ENCODE measurements around the gene COL9A1. TPM values are rescaled to one million over a fixed set of nuclear protein-coding genes. Genes with fewer than 3 reads are reported as not detected.

COL9A1 gene
- total and polyA plus RNA-seq, 2 experiments from 2014 or later = 1.6 to 2.3 TPM

- Histone ChIP-seq H3K4me3 (no peak overlapping the region), H3K9me2 (replicated peaks; ENCODE audit: insufficient read depth) (no peaks in the 10 kb centered on the region), H3K79me2 (no peaks in the 10 kb centered on the region), H3K27ac (no peak overlapping the region), H3K36me3 (replicated peaks; ENCODE audit: insufficient read depth, low read depth) (no peaks in the 10 kb centered on the region), H4K20me1 (ENCODE audit: insufficient read depth, poor library complexity, severe bottlenecking) (no peaks in the 10 kb centered on the region), H3K4me1 (ENCODE audit: insufficient read depth) (peaks cover 8% of the 10 kb centered on the region), H3K9me3 (ENCODE audit: low read depth) (no peaks in the 10 kb centered on the region), H2AFZ (no peak overlapping the region), H3K4me2 (no peak overlapping the region), H3K27me3 (peaks cover 61% of the 10 kb centered on the region)
- WGBS (ENCODE audit: low lambda C conversion rate, missing lambda C conversion rate) = 67% methylated on average over 15 of the region's 15 CpGs
- TF ChIP-seq EZH2 (IDR thresholded peaks at IDR 0.05; ENCODE audit: borderline replicate concordance) = no peak
- TF ChIP-seq EZH2phosphoT487 (IDR thresholded peaks at IDR 0.05; ENCODE audit: low read depth, severe bottlenecking, unreplicated experiment) = no peak
- no peak for TF ChIP-seq CTCF (IDR thresholded peaks at IDR 0.05; ENCODE audit: poor library complexity)
- peak; percentile 23 for DNase-seq (ENCODE audit: low spot score)
Observed at GRCh38 chr6:70280400-70280853, 22.5 kb downstream of the COL9A1 start.

DNA sequence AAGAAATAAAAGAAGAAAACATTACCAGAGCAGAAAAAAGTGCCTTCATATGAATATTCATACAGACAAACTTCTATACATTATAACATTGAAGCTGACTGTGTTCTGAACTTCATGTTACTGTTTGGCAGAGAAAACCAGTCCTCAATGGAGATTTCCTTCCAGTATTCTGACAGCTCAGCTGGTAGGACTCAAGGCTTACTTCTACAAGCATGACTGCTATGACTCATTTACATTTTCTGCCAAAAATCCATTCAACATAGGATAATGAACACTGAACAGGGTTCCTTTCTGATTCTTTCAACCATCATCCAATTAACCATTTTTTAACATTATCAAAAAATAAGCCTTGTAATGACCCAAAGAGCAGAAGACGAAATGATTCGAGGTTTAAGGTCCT lies 25.4 kb downstream of the COL9A1 start:
- TF ChIP-seq EZH2 (IDR thresholded peaks at IDR 0.05; ENCODE audit: borderline replicate concordance) (no peak), EZH2phosphoT487 (IDR thresholded peaks at IDR 0.05; ENCODE audit: low read depth, severe bottlenecking, unreplicated experiment) (no peak), CTCF (IDR thresholded peaks at IDR 0.05; ENCODE audit: poor library complexity) (no peak)
- Histone ChIP-seq H4K20me1 (ENCODE audit: insufficient read depth, poor library complexity, severe bottlenecking) (no peaks in the 10 kb centered on the region), H3K27ac (no peak overlapping the region), H3K4me1 (ENCODE audit: insufficient read depth) (peaks cover 6% of the 10 kb centered on the region), H3K36me3 (replicated peaks; ENCODE audit: insufficient read depth, low read depth) (no peaks in the 10 kb centered on the region), H3K9me2 (replicated peaks; ENCODE audit: insufficient read depth) (no peaks in the 10 kb centered on the region), H3K4me2 (no peak overlapping the region), H3K9me3 (ENCODE audit: low read depth) (no peaks in the 10 kb centered on the region), H3K79me2 (no peaks in the 10 kb centered on the region), H3K27me3 (peaks cover 32% of the 10 kb centered on the region), H2AFZ (no peak overlapping the region), H3K4me3 (no peak overlapping the region)
- peak; percentile 21 for DNase-seq (ENCODE audit: low spot score)
- WGBS (ENCODE audit: low lambda C conversion rate, missing lambda C conversion rate) = 83% methylated on average over 2 of the region's 2 CpGs

GRCh38 chr6:70274338-70274737 lies 28.5 kb downstream of the COL9A1 start:
- H3K27ac ChIP-seq = no peak overlapping the region
- peaks cover 4% of the 10 kb centered on the region for H3K4me1 ChIP-seq (ENCODE audit: insufficient read depth)
- no peak for TF ChIP-seq EZH2 (IDR thresholded peaks at IDR 0.05; ENCODE audit: borderline replicate concordance)
- TF ChIP-seq EZH2phosphoT487 (IDR thresholded peaks at IDR 0.05; ENCODE audit: low read depth, severe bottlenecking, unreplicated experiment) = no peak
- no peak for TF ChIP-seq CTCF (IDR thresholded peaks at IDR 0.05; ENCODE audit: poor library complexity)
- H3K27me3 ChIP-seq = peaks cover 4% of the 10 kb centered on the region
- H3K4me2 ChIP-seq = no peak overlapping the region
- H3K9me3 ChIP-seq (ENCODE audit: low read depth) = no peaks in the 10 kb centered on the region
- DNase-seq (ENCODE audit: low spot score) = no peak
- no peaks in the 10 kb centered on the region for H3K79me2 ChIP-seq
- 84% methylated on average over 4 of the region's 4 CpGs for WGBS (ENCODE audit: low lambda C conversion rate, missing lambda C conversion rate)
- H4K20me1 ChIP-seq (ENCODE audit: insufficient read depth, poor library complexity, severe bottlenecking) = no peaks in the 10 kb centered on the region
- H3K36me3 ChIP-seq (replicated peaks; ENCODE audit: insufficient read depth, low read depth) = no peaks in the 10 kb centered on the region
- no peaks in the 10 kb centered on the region for H3K9me2 ChIP-seq (replicated peaks; ENCODE audit: insufficient read depth)
- H3K4me3 ChIP-seq = no peak overlapping the region
- H2AFZ ChIP-seq = no peak overlapping the region

- H3K4me1 ChIP-seq (ENCODE audit: insufficient read depth) = peaks cover 4% of the 10 kb centered on the region
- no peak overlapping the region for H3K27ac ChIP-seq
- DNase-seq (ENCODE audit: low spot score) = no peak
- H3K9me3 ChIP-seq (ENCODE audit: low read depth) = no peaks in the 10 kb centered on the region
- H3K27me3 ChIP-seq = no peaks in the 10 kb centered on the region
- H3K36me3 ChIP-seq (replicated peaks; ENCODE audit: insufficient read depth, low read depth) = no peaks in the 10 kb centered on the region
- TF ChIP-seq CTCF (IDR thresholded peaks at IDR 0.05; ENCODE audit: poor library complexity) = no peak
- no peak for TF ChIP-seq EZH2phosphoT487 (IDR thresholded peaks at IDR 0.05; ENCODE audit: low read depth, severe bottlenecking, unreplicated experiment)
- no peak for TF ChIP-seq EZH2 (IDR thresholded peaks at IDR 0.05; ENCODE audit: borderline replicate concordance)
- H3K4me3 ChIP-seq = no peak overlapping the region
- WGBS (ENCODE audit: low lambda C conversion rate, missing lambda C conversion rate) = 30% methylated on average over 2 of the region's 2 CpGs
- no peaks in the 10 kb centered on the region for H4K20me1 ChIP-seq (ENCODE audit: insufficient read depth, poor library complexity, severe bottlenecking)
- H3K79me2 ChIP-seq = no peaks in the 10 kb centered on the region
- no peaks in the 10 kb centered on the region for H3K9me2 ChIP-seq (replicated peaks; ENCODE audit: insufficient read depth)
- H3K4me2 ChIP-seq = no peak overlapping the region
- no peak overlapping the region for H2AFZ ChIP-seq
Observed at GRCh38 chr6:70272071-70272470, 30.8 kb downstream of the COL9A1 start.

Data from hepatocyte (in vitro differentiated cells).